SK-N-SH (cell line): Measurements from ENCODE around the gene ADH7. TPM values are rescaled to one million over a fixed set of nuclear protein-coding genes. Genes with fewer than 3 reads are reported as not detected.

Experiments used
- CTCF ChIA-PET: fragments of 300-600, 350-600 bp; formaldehyde crosslinking; extraction: SDS; loops from one replicate; lab custom pipeline; 2021; lab: Yijun Ruan, JAX
- POLR2A ChIA-PET: fragments of 350-600 bp; sonication (Branson Sonifier 250); formaldehyde crosslinking; extraction: SDS; loops from one replicate; lab custom pipeline; 2020; ENCODE audit warnings: antibody characterized with exemption, inconsistent platforms; lab: Yijun Ruan, JAX
- DNase-seq: peaks from one replicate; pipeline ENCODE4 v3.0.0; 2012
- H2AFZ ChIP-seq: fragments of 200-600 bp; sonication (generic); 2 replicates; pipeline ENCODE4 v1.8.1; 2016; ENCODE audit warnings: antibody characterized with exemption, mild to moderate bottlenecking, low read depth
- H3F3A ChIP-seq: fragments of 200-600 bp; sonication (generic); replicated peaks from 2 replicates; pipeline ENCODE3; 2016; ENCODE audit warnings: antibody characterized with exemption, mild to moderate bottlenecking; ENCODE audit not compliant: insufficient read depth
- H3K27ac ChIP-seq, 2 experiments: fragments of 200-500 bp in 1 of 2; fragments of 200-600 bp in 1 of 2; sonication (Bioruptor generic) in 1 of 2; sonication (generic), shearing (Covaris generic) in 1 of 2; 2 replicates each; pipeline versions ENCODE4 v1.5.1 to v1.6.1; 2014 to 2016; ENCODE audit warnings: low read depth in 2 of 2, inconsistent platforms in 1 of 2, low read length in 1 of 2, mild to moderate bottlenecking in 1 of 2, mixed read lengths in 1 of 2
- H3K27me3 ChIP-seq: fragments of 200-600 bp; sonication (generic), shearing (Covaris generic); 2 replicates; pipeline ENCODE4 v1.6.1; 2016; ENCODE audit warnings: mixed run types; ENCODE audit not compliant: insufficient read depth
- H3K36me3 ChIP-seq, 2 experiments: fragments of 200-500 bp in 1 of 2; fragments of 200-600 bp in 1 of 2; sonication (Bioruptor generic) in 1 of 2; sonication (generic) in 1 of 2; replicated peaks in 1 of 2; 2 replicates each; pipeline versions ENCODE3 to v1.5.1; 2014 to 2016; ENCODE audit warnings: low read length in 1 of 2, mild to moderate bottlenecking in 1 of 2; ENCODE audit not compliant: insufficient read depth in 2 of 2, control insufficient read depth in 1 of 2
- H3K4me1 ChIP-seq, 2 experiments: fragments of 200-500 bp in 1 of 2; fragments of 200-600 bp in 1 of 2; sonication (Bioruptor generic) in 1 of 2; sonication (generic), shearing (Covaris generic) in 1 of 2; 2 replicates each; pipeline versions ENCODE4 v1.5.1 to v1.6.1; 2014 to 2016; ENCODE audit warnings: low read depth in 1 of 2, low read length in 1 of 2, mixed run types in 1 of 2; ENCODE audit not compliant: insufficient read depth in 2 of 2, control insufficient read depth in 1 of 2
- H3K4me2 ChIP-seq: fragments of 200-600 bp; sonication (generic), shearing (Covaris generic); 2 replicates; pipeline ENCODE4 v1.6.1; 2017; ENCODE audit warnings: mixed run types
- H3K4me3 ChIP-seq, 2 experiments: fragments of 200-500 bp in 1 of 2; fragments of 200-600 bp in 1 of 2; sonication (Bioruptor generic) in 1 of 2; sonication (generic), shearing (Covaris generic) in 1 of 2; 2 replicates each; pipeline versions ENCODE4 v1.5.1 to v1.8.1; 2014 to 2016; ENCODE audit warnings: low read depth in 2 of 2, inconsistent platforms in 1 of 2, low read length in 1 of 2, mild to moderate bottlenecking in 1 of 2, mixed read lengths in 1 of 2, moderate library complexity in 1 of 2
- H3K79me2 ChIP-seq: fragments of 200-600 bp; sonication (generic); 2 replicates; pipeline ENCODE4 v1.8.1; 2017; ENCODE audit warnings: mild to moderate bottlenecking; ENCODE audit not compliant: insufficient read depth
- H3K9ac ChIP-seq: fragments of 200-600 bp; sonication (generic); 2 replicates; pipeline ENCODE4 v1.6.1; 2017; ENCODE audit warnings: mixed run types
- H3K9me2 ChIP-seq: fragments of 200-600 bp; sonication (generic); 2 replicates; pipeline ENCODE4 v1.6.1; 2017; ENCODE audit warnings: mixed run types
- H3K9me3 ChIP-seq: fragments of 200-600 bp; sonication (generic); 2 replicates; pipeline ENCODE4 v1.6.1; 2017; ENCODE audit warnings: mixed run types, mild to moderate bottlenecking, moderate library complexity
- H4K20me1 ChIP-seq: fragments of 200-600 bp; sonication (generic); 2 replicates; pipeline ENCODE4 v1.6.1; 2017; ENCODE audit warnings: mild to moderate bottlenecking, mixed run types; ENCODE audit not compliant: insufficient read depth
- CTCF ChIP-seq: fragments of 200-600 bp; sonication (generic); IDR thresholded peaks from 2 replicates; pipeline ENCODE4 v1.6.1; 2017; ENCODE audit warnings: antibody characterized with exemption, mild to moderate bottlenecking, moderate library complexity
- EZH2phosphoT487 ChIP-seq: fragments of 200-600 bp; sonication (generic); IDR thresholded peaks from 2 replicates; pipeline ENCODE4 v1.6.1; 2017; ENCODE audit warnings: low read depth, mixed run types, mild to moderate bottlenecking, antibody characterized with exemption, moderate library complexity, borderline replicate concordance
- FOSL2 ChIP-seq: IDR thresholded peaks from 2 replicates; pipeline ENCODE4 v1.4.0; 2012; ENCODE audit warnings: low read depth, mild to moderate bottlenecking, moderate library complexity, borderline replicate concordance
- FOXM1 ChIP-seq: IDR thresholded peaks from 2 replicates; pipeline ENCODE4 v1.4.0; 2012; ENCODE audit warnings: low read depth, mild to moderate bottlenecking
- IRF3 ChIP-seq: fragments of 150-350 bp; IDR thresholded peaks from 2 replicates; pipeline ENCODE4 v1.6.1; 2016; ENCODE audit warnings: mild to moderate bottlenecking, low read depth, low read length
- NFIC ChIP-seq: IDR thresholded peaks from 2 replicates; pipeline ENCODE4 v1.4.0; 2012; ENCODE audit warnings: borderline replicate concordance
- POLR2AphosphoS5 ChIP-seq: IDR thresholded peaks from 2 replicates; pipeline ENCODE4 v1.6.1; 2012; ENCODE audit warnings: low read depth, low read length
- RXRA ChIP-seq: IDR thresholded peaks from 2 replicates; pipeline ENCODE4 v1.4.0; 2012; ENCODE audit warnings: low read depth, mild to moderate bottlenecking, borderline replicate concordance
- SIN3A ChIP-seq: IDR thresholded peaks from 2 replicates; pipeline ENCODE4 v1.6.1; 2012; ENCODE audit warnings: low read depth, mild to moderate bottlenecking, low read length, moderate library complexity, borderline replicate concordance
- SMC3 ChIP-seq: IDR thresholded peaks from 2 replicates; pipeline ENCODE4 v1.6.1; 2012; ENCODE audit warnings: low read depth, low read length, improper control_type of control experiment
- TAF1 ChIP-seq: IDR thresholded peaks from 2 replicates; pipeline ENCODE4 v1.6.1; 2012; ENCODE audit warnings: low read depth, mild to moderate bottlenecking, low read length, moderate library complexity, borderline replicate concordance
- ZBTB33 ChIP-seq: IDR thresholded peaks from 2 replicates; pipeline ENCODE4 v1.4.0; 2012; ENCODE audit warnings: low read depth, borderline replicate concordance
- WGBS: methylation state at CpG from one replicate; pipeline ENCODE4 v1.1.6; 2017; ENCODE audit warnings: low lambda C conversion rate; 5-methylcytosine and 5-hydroxymethylcytosine counted together
- polyA plus RNA-seq, 3 experiments: library from polyadenylated mRNA; depleted of rRNA; stranded (reverse); fragments of >200 nt; gene quantifications; 2 replicates each; pipeline ENCODE4 v1.2.3, GENCODE V29; 2012

The ADH7 gene
- polyA plus RNA-seq, 1 of the 3 experiments (the other 2 are of a cell fraction) = not detected

- H3K36me3 ChIP-seq = no peaks in the 10 kb centered on the region
- H3K9me2 ChIP-seq = no peaks in the 10 kb centered on the region
- H2AFZ ChIP-seq = no peak overlapping the region
- H3K4me2 ChIP-seq = peak overlapping the region; percentile 21; the same call in 1 of the 2 replicates
- H3K4me3 ChIP-seq = no peak overlapping the region
- H4K20me1 ChIP-seq = no peaks in the 10 kb centered on the region
- no peaks in the 10 kb centered on the region for H3K9me3 ChIP-seq
- H3K79me2 ChIP-seq = no peaks in the 10 kb centered on the region
- peak overlapping the region in 1 of 2 experiments; percentile 40; a peak in 2 of 4 replicates for H3K27ac ChIP-seq
- POLR2A ChIA-PET = no interaction called here
- H3K27me3 ChIP-seq = no peaks in the 10 kb centered on the region
- no peaks in the 10 kb centered on the region; a peak in 1 of 4 replicates for H3K4me1 ChIP-seq
- DNase-seq = no peak
- CTCF ChIA-PET = interaction anchor here (1.5 to 1.8 kb wide), 2 partner anchors 8 to 10 kb away, joined by 3 to 6 read pairs; no protein-coding TSS in a partner anchor
- peak overlapping the region; percentile 27; the same call in 1 of the 2 replicates for H3K9ac ChIP-seq
- H3F3A ChIP-seq = no peaks in the 10 kb centered on the region
- TF ChIP-seq ZBTB33 = no peak
- TF ChIP-seq, all 33 proteins: peak for 0
- WGBS = 23% methylated on average over 3 of the region's 3 CpGs
Measured at GRCh38 chr4:99395595-99396364, 39.4 kb downstream of the ADH7 start.

GRCh38 chr4:99394896-99395295, 40.2 kb downstream of the ADH7 start:
- DNase-seq = no peak

GRCh38 chr4:99390055-99390454, 45.1 kb downstream of the ADH7 start:
- H3K4me3 ChIP-seq = no peak overlapping the region
- H4K20me1 ChIP-seq = no peaks in the 10 kb centered on the region
- H3K4me2 ChIP-seq = no peak overlapping the region
- ChIA-PET CTCF (no interaction called here), POLR2A (no interaction called here)
- no peak overlapping the region for H3K9ac ChIP-seq
- no peak for DNase-seq
- no peaks in the 10 kb centered on the region for H3K36me3 ChIP-seq
- H3K27me3 ChIP-seq = no peaks in the 10 kb centered on the region
- H3K4me1 ChIP-seq = no peaks in the 10 kb centered on the region
- H3K9me3 ChIP-seq = no peaks in the 10 kb centered on the region
- H2AFZ ChIP-seq = no peak overlapping the region
- H3F3A ChIP-seq = peaks cover 5% of the 10 kb centered on the region
- H3K27ac ChIP-seq = peak overlapping the region in 1 of 2 experiments; percentile 38; a peak in 1 of 4 replicates
- H3K9me2 ChIP-seq = no peaks in the 10 kb centered on the region
- no peaks in the 10 kb centered on the region for H3K79me2 ChIP-seq
- WGBS = 12% methylated on average over 1 of the region's 1 CpG
- TF ChIP-seq ZBTB33 (no peak), TAF1 (no peak), FOXM1 (no peak), CTCF (no peak), SMC3 (no peak), IRF3 (no peak), FOSL2 (no peak), RXRA (no peak), SIN3A (no peak), EZH2phosphoT487 (no peak), NFIC (no peak)

More at GRCh38 chr4:99394896-99395295, 40.2 kb downstream of the ADH7 start:
- Histone ChIP-seq H3K27me3 (no peaks in the 10 kb centered on the region), H2AFZ (no peak overlapping the region), H3K4me1 (no peaks in the 10 kb centered on the region; a peak in 1 of 4 replicates), H3F3A (no peaks in the 10 kb centered on the region), H3K9me2 (no peaks in the 10 kb centered on the region), H3K9me3 (no peaks in the 10 kb centered on the region), H4K20me1 (no peaks in the 10 kb centered on the region), H3K27ac (peak overlapping the region in 1 of 2 experiments; percentile 40; a peak in 2 of 4 replicates), H3K4me3 (no peak overlapping the region), H3K4me2 (no peak overlapping the region; the same call in 1 of the 2 replicates), H3K9ac (no peak overlapping the region), H3K36me3 (no peaks in the 10 kb centered on the region), H3K79me2 (no peaks in the 10 kb centered on the region)
- ChIA-PET POLR2A (no interaction called here), CTCF (interaction anchor here (1.5 to 1.8 kb wide), 2 partner anchors 9 to 10 kb away, joined by 3 to 6 read pairs; no protein-coding TSS in a partner anchor)
- no peak for TF ChIP-seq POLR2AphosphoS5
